ENCODE data around the gene GMEB1.

The GMEB1 gene

GRCh38 chr1:28737307-28738132 is 68.9 kb downstream of the GMEB1 start:
- no peak for TF ChIP-seq CTCF (IDR thresholded peaks at IDR 0.05)

GRCh38 chr1:28740118-28740517 is 71.5 kb downstream of the GMEB1 start:
- no peak for TF ChIP-seq CTCF (IDR thresholded peaks at IDR 0.05)

GRCh38 chr1:28744184-28744583 is 75.6 kb downstream of the GMEB1 start:
- TF ChIP-seq CTCF (IDR thresholded peaks at IDR 0.05): no peak

- TF ChIP-seq CTCF (IDR thresholded peaks at IDR 0.05): no peak
Observed at GRCh38 chr1:28745653-28746173, 77.1 kb downstream of the GMEB1 start.

- no peak for TF ChIP-seq CTCF (IDR thresholded peaks at IDR 0.05)
Observed at GRCh38 chr1:28750330-28750729, 81.7 kb downstream of the GMEB1 start.

GRCh38 chr1:28751315-28752060 is 82.9 kb downstream of the GMEB1 start:
- no peak for TF ChIP-seq CTCF (IDR thresholded peaks at IDR 0.05)

GRCh38 chr1:28755701-28756100 is 87.1 kb downstream of the GMEB1 start:
- no peak for TF ChIP-seq CTCF (IDR thresholded peaks at IDR 0.05)

Measured in LNCAP (cell line).